GM12878 (cell line): ENCODE measurements around the gene TMC8. TPM values are rescaled to one million over a fixed set of nuclear protein-coding genes. Genes with fewer than 3 reads are reported as not detected.

ENCODE experiments used
- ATF2 ChIP-seq: IDR thresholded peaks from 2 replicates; pipeline ENCODE4 v1.6.1; 2012; ENCODE audit warnings: low read length, inconsistent platforms
- BACH1 ChIP-seq: fragments of 450-650 bp; IDR thresholded peaks from 2 replicates; pipeline ENCODE4 v1.6.1; 2017; ENCODE audit warnings: mild to moderate bottlenecking, borderline replicate concordance
- CEBPZ ChIP-seq: fragments of 150-350 bp; IDR thresholded peaks from 2 replicates; pipeline ENCODE4 v1.6.1; 2016; ENCODE audit warnings: low read depth, low read length
- CHD1 ChIP-seq: IDR thresholded peaks from 2 replicates; pipeline ENCODE4 v1.6.1; 2012; ENCODE audit warnings: low read depth, low read length, improper control_type of control experiment
- CHD4 ChIP-seq: fragments of 200-600 bp; sonication (generic); IDR thresholded peaks from 2 replicates; pipeline ENCODE4 v1.6.1; 2016; ENCODE audit warnings: mild to moderate bottlenecking
- CREM ChIP-seq: IDR thresholded peaks from 2 replicates; pipeline ENCODE4 v1.6.1; 2014; ENCODE audit warnings: antibody characterized with exemption, low read depth
- EGR1 ChIP-seq, 2 experiments: IDR thresholded peaks; 1 replicate in 1 of 2; 2 replicates in 1 of 2; pipeline ENCODE4 v1.6.1; 2011 to 2012; ENCODE audit warnings: low read depth in 2 of 2, low read length in 2 of 2, borderline replicate concordance in 1 of 2, mild to moderate bottlenecking in 1 of 2, moderate library complexity in 1 of 2
- EP300 ChIP-seq, 2 experiments: fragments of 150-350 bp in 1 of 2; IDR thresholded peaks; 2 replicates each; pipeline ENCODE4 v1.6.1; 2011 to 2012; ENCODE audit warnings: low read depth in 2 of 2, low read length in 2 of 2, borderline replicate concordance in 1 of 2, improper control_type of control experiment in 1 of 2, inconsistent platforms in 1 of 2; ENCODE audit not compliant: control insufficient read depth in 1 of 2
- ESRRA ChIP-seq: IDR thresholded peaks from 2 replicates; pipeline ENCODE4 v1.6.1; 2012; ENCODE audit warnings: mild to moderate bottlenecking, low read length, improper control_type of control experiment
- GATAD2B ChIP-seq: fragments of 450-650 bp; conservative IDR thresholded peaks from 2 replicates; pipeline ENCODE4 v1.6.1; 2017; ENCODE audit warnings: low read depth, mild to moderate bottlenecking, moderate library complexity
- IRF5 ChIP-seq: fragments of 450-650 bp; IDR thresholded peaks from 2 replicates; pipeline ENCODE4 v1.6.1; 2017; ENCODE audit warnings: borderline replicate concordance
- MEF2A ChIP-seq: IDR thresholded peaks from 2 replicates; pipeline ENCODE4 v1.6.1; 2011; ENCODE audit warnings: low read depth, mild to moderate bottlenecking, low read length, moderate library complexity; ENCODE audit not compliant: insufficient read depth
- NBN ChIP-seq: fragments of 450-650 bp; IDR thresholded peaks from 2 replicates; pipeline ENCODE4 v1.6.1; 2016
- PAX5 ChIP-seq: IDR thresholded peaks from 2 replicates; pipeline ENCODE4 v1.6.1; 2011; ENCODE audit warnings: low read depth, low read length, borderline replicate concordance
- PAX8 ChIP-seq: fragments of 450-650 bp; IDR thresholded peaks from 2 replicates; pipeline ENCODE4 v1.6.1; 2017; ENCODE audit warnings: mild to moderate bottlenecking, moderate library complexity
- POLR2AphosphoS2 ChIP-seq: IDR thresholded peaks from 2 replicates; pipeline ENCODE4 v1.6.1; 2011; ENCODE audit warnings: low read depth, mild to moderate bottlenecking, low read length, improper control_type of control experiment, moderate library complexity
- SKIL ChIP-seq: fragments of 450-650 bp; IDR thresholded peaks from 2 replicates; pipeline ENCODE4 v1.6.1; 2017; ENCODE audit warnings: mild to moderate bottlenecking, low read depth, inconsistent platforms; ENCODE audit not compliant: poor library complexity, severe bottlenecking
- SMAD5 ChIP-seq: IDR thresholded peaks from 2 replicates; pipeline ENCODE4 v1.6.1; 2016; ENCODE audit warnings: antibody characterized with exemption, low read depth
- SP1 ChIP-seq: IDR thresholded peaks from one replicate; pipeline ENCODE4 v1.6.1; 2011; ENCODE audit warnings: low read depth, low read length
- TCF3 ChIP-seq: IDR thresholded peaks from 2 replicates; pipeline ENCODE4 v1.6.1; 2012; ENCODE audit warnings: low read depth, mild to moderate bottlenecking, low read length, borderline replicate concordance; ENCODE audit not compliant: insufficient read depth
- ZNF274 ChIP-seq: IDR thresholded peaks from one replicate; pipeline ENCODE4 v1.8.0; 2011; ENCODE audit not compliant: insufficient read length, insufficient read depth
- ZNF384 ChIP-seq: IDR thresholded peaks from 2 replicates; pipeline ENCODE4 v1.6.1; 2012; ENCODE audit warnings: low read depth, mild to moderate bottlenecking, low read length, improper control_type of control experiment, borderline replicate concordance
- polyA plus RNA-seq, 11 experiments: library from polyadenylated mRNA; depleted of rRNA in 4 of 11; unstranded in 6 of 11; stranded (reverse) in 5 of 11; fragments of >200 nt; fragmentation: Nextera tagmentation in 4 of 11; fragmentation: Illumina TruSeq in 1 of 11; extraction: Ambion mirVana in 4 of 11; extraction: Trizol in 1 of 11; gene quantifications; 1 replicate in 1 of 11; 2 replicates in 10 of 11; pipeline versions ENCODE4 v1.2.1 to v1.2.3, GENCODE V29; 2011 to 2016; ENCODE audit warnings: inconsistent platforms in 2 of 11, missing spikeins in 2 of 11, low read depth in 1 of 11
- total RNA-seq, 4 experiments: library from RNA; depleted of rRNA in 3 of 4; stranded (reverse); fragments of >200 nt in 3 of 4; fragmentation: Illumina TruSeq in 1 of 4; extraction: Trizol in 1 of 4; gene quantifications; 2 replicates each; pipeline versions ENCODE4 v1.2.1 to v1.2.3, GENCODE V29; 2013 to 2021

Gene TMC8
- total and polyA plus RNA-seq, 10 of the 15 experiments (the other 5 are each of a cell fraction or from before 2014, with no cell fraction given) = 2.7 to 128 (median 40.0) TPM

- TF ChIP-seq EGR1 (IDR thresholded peaks at IDR 0.05; ENCODE audit: borderline replicate concordance in 1 of 2, low read depth in 2 of 2, low read length in 2 of 2) (peak in 1 of 2 experiments; percentile 81; a peak in 2 of 3 replicates), SKIL (peak; percentile 54), CREM (no peak; the same call in 1 of the 2 replicates), POLR2AphosphoS2 (peak; percentile 95), ESRRA (no peak), ATF2 (no peak), IRF5 (no peak), SMAD5 (peak; percentile 58; the same call in 1 of the 2 replicates), NBN (peak; percentile 52; the same call in 1 of the 2 replicates), CHD4 (no peak), BACH1 (no peak), CHD1 (no peak), TCF3 (peak; percentile 75; the same call in 1 of the 2 replicates), CEBPZ (no peak), ZNF384 (no peak), SP1 (peak; percentile 94), GATAD2B (peak; percentile 81), EP300 (IDR thresholded peaks at IDR 0.05; ENCODE audit: borderline replicate concordance in 1 of 2, control insufficient read depth in 1 of 2, low read depth in 2 of 2, low read length in 2 of 2) (no peak), ZNF274 (no peak), PAX8 (no peak), MEF2A (no peak), PAX5 (no peak)
Measured at GRCh38 chr17:78186692-78187595, 56.4 kb downstream of the TMC8 start, which contains the start of the genes AFMID and TK1 (continued).
